SK-N-SH (cell line): ENCODE measurements around the gene CDH13. TPM values are rescaled to one million over a fixed set of nuclear protein-coding genes. Genes with fewer than 3 reads are reported as not detected.

ENCODE experiments used
- CTCF ChIA-PET: fragments of 300-600, 350-600 bp; formaldehyde crosslinking; extraction: SDS; loops from one replicate; lab custom pipeline; 2021; lab: Yijun Ruan, JAX
- POLR2A ChIA-PET: fragments of 350-600 bp; sonication (Branson Sonifier 250); formaldehyde crosslinking; extraction: SDS; loops from one replicate; lab custom pipeline; 2020; ENCODE audit warnings: antibody characterized with exemption, inconsistent platforms; lab: Yijun Ruan, JAX
- DNase-seq: peaks from one replicate; pipeline ENCODE4 v3.0.0; 2012
- H2AFZ ChIP-seq: fragments of 200-600 bp; sonication (generic); 2 replicates; pipeline ENCODE4 v1.8.1; 2016; ENCODE audit warnings: antibody characterized with exemption, mild to moderate bottlenecking, low read depth
- H3F3A ChIP-seq: fragments of 200-600 bp; sonication (generic); replicated peaks from 2 replicates; pipeline ENCODE3; 2016; ENCODE audit warnings: antibody characterized with exemption, mild to moderate bottlenecking; ENCODE audit not compliant: insufficient read depth
- H3K27ac ChIP-seq, 2 experiments: fragments of 200-500 bp in 1 of 2; fragments of 200-600 bp in 1 of 2; sonication (Bioruptor generic) in 1 of 2; sonication (generic), shearing (Covaris generic) in 1 of 2; 2 replicates each; pipeline versions ENCODE4 v1.5.1 to v1.6.1; 2014 to 2016; ENCODE audit warnings: low read depth in 2 of 2, inconsistent platforms in 1 of 2, low read length in 1 of 2, mild to moderate bottlenecking in 1 of 2, mixed read lengths in 1 of 2
- H3K27me3 ChIP-seq: fragments of 200-600 bp; sonication (generic), shearing (Covaris generic); 2 replicates; pipeline ENCODE4 v1.6.1; 2016; ENCODE audit warnings: mixed run types; ENCODE audit not compliant: insufficient read depth
- H3K36me3 ChIP-seq, 2 experiments: fragments of 200-500 bp in 1 of 2; fragments of 200-600 bp in 1 of 2; sonication (Bioruptor generic) in 1 of 2; sonication (generic) in 1 of 2; replicated peaks in 1 of 2; 2 replicates each; pipeline versions ENCODE3 to v1.5.1; 2014 to 2016; ENCODE audit warnings: low read length in 1 of 2, mild to moderate bottlenecking in 1 of 2; ENCODE audit not compliant: insufficient read depth in 2 of 2, control insufficient read depth in 1 of 2
- H3K4me1 ChIP-seq, 2 experiments: fragments of 200-500 bp in 1 of 2; fragments of 200-600 bp in 1 of 2; sonication (Bioruptor generic) in 1 of 2; sonication (generic), shearing (Covaris generic) in 1 of 2; 2 replicates each; pipeline versions ENCODE4 v1.5.1 to v1.6.1; 2014 to 2016; ENCODE audit warnings: low read depth in 1 of 2, low read length in 1 of 2, mixed run types in 1 of 2; ENCODE audit not compliant: insufficient read depth in 2 of 2, control insufficient read depth in 1 of 2
- H3K4me2 ChIP-seq: fragments of 200-600 bp; sonication (generic), shearing (Covaris generic); 2 replicates; pipeline ENCODE4 v1.6.1; 2017; ENCODE audit warnings: mixed run types
- H3K4me3 ChIP-seq, 2 experiments: fragments of 200-500 bp in 1 of 2; fragments of 200-600 bp in 1 of 2; sonication (Bioruptor generic) in 1 of 2; sonication (generic), shearing (Covaris generic) in 1 of 2; 2 replicates each; pipeline versions ENCODE4 v1.5.1 to v1.8.1; 2014 to 2016; ENCODE audit warnings: low read depth in 2 of 2, inconsistent platforms in 1 of 2, low read length in 1 of 2, mild to moderate bottlenecking in 1 of 2, mixed read lengths in 1 of 2, moderate library complexity in 1 of 2
- H3K79me2 ChIP-seq: fragments of 200-600 bp; sonication (generic); 2 replicates; pipeline ENCODE4 v1.8.1; 2017; ENCODE audit warnings: mild to moderate bottlenecking; ENCODE audit not compliant: insufficient read depth
- H3K9ac ChIP-seq: fragments of 200-600 bp; sonication (generic); 2 replicates; pipeline ENCODE4 v1.6.1; 2017; ENCODE audit warnings: mixed run types
- H3K9me2 ChIP-seq: fragments of 200-600 bp; sonication (generic); 2 replicates; pipeline ENCODE4 v1.6.1; 2017; ENCODE audit warnings: mixed run types
- H3K9me3 ChIP-seq: fragments of 200-600 bp; sonication (generic); 2 replicates; pipeline ENCODE4 v1.6.1; 2017; ENCODE audit warnings: mixed run types, mild to moderate bottlenecking, moderate library complexity
- H4K20me1 ChIP-seq: fragments of 200-600 bp; sonication (generic); 2 replicates; pipeline ENCODE4 v1.6.1; 2017; ENCODE audit warnings: mild to moderate bottlenecking, mixed run types; ENCODE audit not compliant: insufficient read depth
- EZH2phosphoT487 ChIP-seq: fragments of 200-600 bp; sonication (generic); IDR thresholded peaks from 2 replicates; pipeline ENCODE4 v1.6.1; 2017; ENCODE audit warnings: low read depth, mixed run types, mild to moderate bottlenecking, antibody characterized with exemption, moderate library complexity, borderline replicate concordance
- FOSL2 ChIP-seq: IDR thresholded peaks from 2 replicates; pipeline ENCODE4 v1.4.0; 2012; ENCODE audit warnings: low read depth, mild to moderate bottlenecking, moderate library complexity, borderline replicate concordance
- JUND ChIP-seq: IDR thresholded peaks from 2 replicates; pipeline ENCODE4 v1.4.0; 2012
- NFIC ChIP-seq: IDR thresholded peaks from 2 replicates; pipeline ENCODE4 v1.4.0; 2012; ENCODE audit warnings: borderline replicate concordance
- RFX5 ChIP-seq: IDR thresholded peaks from 2 replicates; pipeline ENCODE4 v1.6.1; 2012; ENCODE audit warnings: mild to moderate bottlenecking, improper control_type of control experiment, low read length
- WGBS: methylation state at CpG from one replicate; pipeline ENCODE4 v1.1.6; 2017; ENCODE audit warnings: low lambda C conversion rate; 5-methylcytosine and 5-hydroxymethylcytosine counted together
- polyA plus RNA-seq, 3 experiments: library from polyadenylated mRNA; depleted of rRNA; stranded (reverse); fragments of >200 nt; gene quantifications; 2 replicates each; pipeline ENCODE4 v1.2.3, GENCODE V29; 2012
- TF ChIP-seq, protein P1 (sequence below): IDR thresholded peaks from 2 replicates; pipeline ENCODE4 v1.6.1; 2012; ENCODE audit warnings: mild to moderate bottlenecking, low read depth, low read length, moderate library complexity
- TF ChIP-seq, protein P2 (sequence below): IDR thresholded peaks from 2 replicates; pipeline ENCODE4 v1.4.0; 2012; ENCODE audit warnings: low read depth
- TF ChIP-seq, protein P3 (sequence below): IDR thresholded peaks from 2 replicates; pipeline ENCODE4 v1.4.0; 2012; ENCODE audit warnings: low read depth, borderline replicate concordance

CDH13 gene
- polyA plus RNA-seq, 1 of the 3 experiments (the other 2 are of a cell fraction), result 93.0 TPM

DNA sequence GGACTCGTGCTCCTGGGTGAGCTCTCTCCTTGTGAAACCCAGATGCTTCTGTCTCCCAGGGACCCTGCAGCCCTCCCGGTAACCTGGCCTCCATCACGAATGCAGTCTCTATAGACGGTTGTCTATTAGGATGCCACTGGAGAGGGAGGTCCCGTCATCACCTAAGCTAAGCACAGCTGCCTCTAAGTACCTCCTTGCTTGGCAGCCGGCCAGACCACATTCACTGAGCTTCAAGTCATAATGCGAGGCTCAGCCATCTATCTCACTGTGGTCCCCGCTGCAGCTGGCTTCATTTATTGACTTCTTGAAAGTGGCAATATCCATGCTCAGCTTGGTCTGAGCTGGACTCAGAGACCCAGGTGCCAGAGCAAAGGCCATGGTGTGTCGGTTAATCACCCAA, 1106.5 kb downstream of the CDH13 start:
- WGBS, result 16% methylated on average over 9 of the region's 9 CpGs
- Histone ChIP-seq H3K27me3 (no peaks in the 10 kb centered on the region), H3K4me2 (no peak overlapping the region), H4K20me1 (no peaks in the 10 kb centered on the region), H3K36me3 (no peaks in the 10 kb centered on the region), H3K27ac (no peak overlapping the region), H3K9me3 (peaks cover 8% of the 10 kb centered on the region; the same call in 1 of the 2 replicates), H3K9me2 (no peaks in the 10 kb centered on the region), H2AFZ (no peak overlapping the region), H3K4me1 (no peaks in the 10 kb centered on the region), H3K4me3 (no peak overlapping the region), H3F3A (no peaks in the 10 kb centered on the region), H3K79me2 (no peaks in the 10 kb centered on the region), H3K9ac (no peak overlapping the region)
- TF ChIP-seq JUND (no peak), FOSL2 (no peak), EZH2phosphoT487 (no peak), RFX5 (no peak)
- TF ChIP-seq, protein P1, sequence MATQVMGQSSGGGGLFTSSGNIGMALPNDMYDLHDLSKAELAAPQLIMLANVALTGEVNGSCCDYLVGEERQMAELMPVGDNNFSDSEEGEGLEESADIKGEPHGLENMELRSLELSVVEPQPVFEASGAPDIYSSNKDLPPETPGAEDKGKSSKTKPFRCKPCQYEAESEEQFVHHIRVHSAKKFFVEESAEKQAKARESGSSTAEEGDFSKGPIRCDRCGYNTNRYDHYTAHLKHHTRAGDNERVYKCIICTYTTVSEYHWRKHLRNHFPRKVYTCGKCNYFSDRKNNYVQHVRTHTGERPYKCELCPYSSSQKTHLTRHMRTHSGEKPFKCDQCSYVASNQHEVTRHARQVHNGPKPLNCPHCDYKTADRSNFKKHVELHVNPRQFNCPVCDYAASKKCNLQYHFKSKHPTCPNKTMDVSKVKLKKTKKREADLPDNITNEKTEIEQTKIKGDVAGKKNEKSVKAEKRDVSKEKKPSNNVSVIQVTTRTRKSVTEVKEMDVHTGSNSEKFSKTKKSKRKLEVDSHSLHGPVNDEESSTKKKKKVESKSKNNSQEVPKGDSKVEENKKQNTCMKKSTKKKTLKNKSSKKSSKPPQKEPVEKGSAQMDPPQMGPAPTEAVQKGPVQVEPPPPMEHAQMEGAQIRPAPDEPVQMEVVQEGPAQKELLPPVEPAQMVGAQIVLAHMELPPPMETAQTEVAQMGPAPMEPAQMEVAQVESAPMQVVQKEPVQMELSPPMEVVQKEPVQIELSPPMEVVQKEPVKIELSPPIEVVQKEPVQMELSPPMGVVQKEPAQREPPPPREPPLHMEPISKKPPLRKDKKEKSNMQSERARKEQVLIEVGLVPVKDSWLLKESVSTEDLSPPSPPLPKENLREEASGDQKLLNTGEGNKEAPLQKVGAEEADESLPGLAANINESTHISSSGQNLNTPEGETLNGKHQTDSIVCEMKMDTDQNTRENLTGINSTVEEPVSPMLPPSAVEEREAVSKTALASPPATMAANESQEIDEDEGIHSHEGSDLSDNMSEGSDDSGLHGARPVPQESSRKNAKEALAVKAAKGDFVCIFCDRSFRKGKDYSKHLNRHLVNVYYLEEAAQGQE, result no peak
- TF ChIP-seq, protein P2, sequence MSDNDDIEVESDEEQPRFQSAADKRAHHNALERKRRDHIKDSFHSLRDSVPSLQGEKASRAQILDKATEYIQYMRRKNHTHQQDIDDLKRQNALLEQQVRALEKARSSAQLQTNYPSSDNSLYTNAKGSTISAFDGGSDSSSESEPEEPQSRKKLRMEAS, result no peak
- TF ChIP-seq, protein P3, sequence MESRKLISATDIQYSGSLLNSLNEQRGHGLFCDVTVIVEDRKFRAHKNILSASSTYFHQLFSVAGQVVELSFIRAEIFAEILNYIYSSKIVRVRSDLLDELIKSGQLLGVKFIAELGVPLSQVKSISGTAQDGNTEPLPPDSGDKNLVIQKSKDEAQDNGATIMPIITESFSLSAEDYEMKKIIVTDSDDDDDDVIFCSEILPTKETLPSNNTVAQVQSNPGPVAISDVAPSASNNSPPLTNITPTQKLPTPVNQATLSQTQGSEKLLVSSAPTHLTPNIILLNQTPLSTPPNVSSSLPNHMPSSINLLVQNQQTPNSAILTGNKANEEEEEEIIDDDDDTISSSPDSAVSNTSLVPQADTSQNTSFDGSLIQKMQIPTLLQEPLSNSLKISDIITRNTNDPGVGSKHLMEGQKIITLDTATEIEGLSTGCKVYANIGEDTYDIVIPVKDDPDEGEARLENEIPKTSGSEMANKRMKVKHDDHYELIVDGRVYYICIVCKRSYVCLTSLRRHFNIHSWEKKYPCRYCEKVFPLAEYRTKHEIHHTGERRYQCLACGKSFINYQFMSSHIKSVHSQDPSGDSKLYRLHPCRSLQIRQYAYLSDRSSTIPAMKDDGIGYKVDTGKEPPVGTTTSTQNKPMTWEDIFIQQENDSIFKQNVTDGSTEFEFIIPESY, result no peak
- ChIA-PET POLR2A (no interaction called here), CTCF (no interaction called here)
- no peak for DNase-seq

DNA sequence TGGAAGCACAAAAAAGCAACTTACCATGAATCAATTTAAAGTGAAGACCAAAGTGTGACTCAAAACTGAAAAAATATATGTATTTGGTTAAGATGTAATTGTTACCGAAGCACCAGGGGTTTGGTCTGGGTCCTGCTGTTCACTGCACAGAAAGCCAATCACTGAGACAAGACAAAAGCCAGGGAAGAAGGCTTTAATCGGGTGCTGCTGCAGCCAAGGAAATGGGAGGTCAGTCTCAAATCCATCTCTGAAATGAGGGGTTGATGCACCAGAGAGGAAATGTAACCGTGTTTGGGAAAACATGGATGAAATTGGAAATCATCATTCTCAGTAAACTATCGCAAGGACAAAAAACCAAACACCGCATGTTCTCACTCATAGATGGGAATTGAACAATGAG, 1107.4 kb downstream of the CDH13 start:
- Histone ChIP-seq H3K79me2 (no peaks in the 10 kb centered on the region), H3K9ac (no peak overlapping the region), H4K20me1 (no peaks in the 10 kb centered on the region), H3K4me3 (no peak overlapping the region), H2AFZ (no peak overlapping the region), H3K36me3 (no peaks in the 10 kb centered on the region), H3K4me2 (no peak overlapping the region), H3K9me3 (peaks cover 8% of the 10 kb centered on the region; the same call in 1 of the 2 replicates), H3K9me2 (no peaks in the 10 kb centered on the region), H3K27ac (no peak overlapping the region), H3K27me3 (no peaks in the 10 kb centered on the region), H3K4me1 (no peaks in the 10 kb centered on the region), H3F3A (no peaks in the 10 kb centered on the region)
- no peak for DNase-seq
- whole genome bisulfite sequencing, result 36% methylated on average over 5 of the region's 5 CpGs
- POLR2A ChIA-PET, result no interaction called here
- CTCF ChIA-PET, result no interaction called here
- no peak for TF ChIP-seq NFIC
